Hepatocyte (in vitro differentiated cells): ENCODE measurements around the gene MAP4.

Source experiments
- EZH2 ChIP-seq: fragments of 200-600 bp; sonication (generic); IDR thresholded peaks from 2 replicates; pipeline ENCODE4 v1.6.1; 2016; ENCODE audit warnings: antibody characterized with exemption, mild to moderate bottlenecking, borderline replicate concordance
- EZH2phosphoT487 ChIP-seq: fragments of 200-600 bp; sonication (generic); IDR thresholded peaks from one replicate; pipeline ENCODE4 v1.6.1; 2018; ENCODE audit warnings: antibody characterized with exemption, mild to moderate bottlenecking, low read depth, moderate library complexity; ENCODE audit not compliant: unreplicated experiment, severe bottlenecking
- TF ChIP-seq, protein P1 (sequence below): fragments of 200-600 bp; sonication (generic); IDR thresholded peaks from 2 replicates; pipeline ENCODE4 v1.5.1; 2016; ENCODE audit warnings: antibody characterized with exemption, mild to moderate bottlenecking; ENCODE audit not compliant: poor library complexity

GRCh38 chr3:47838503-47838902, 177.7 kb downstream of the MAP4 start:
- TF ChIP-seq, protein P1, sequence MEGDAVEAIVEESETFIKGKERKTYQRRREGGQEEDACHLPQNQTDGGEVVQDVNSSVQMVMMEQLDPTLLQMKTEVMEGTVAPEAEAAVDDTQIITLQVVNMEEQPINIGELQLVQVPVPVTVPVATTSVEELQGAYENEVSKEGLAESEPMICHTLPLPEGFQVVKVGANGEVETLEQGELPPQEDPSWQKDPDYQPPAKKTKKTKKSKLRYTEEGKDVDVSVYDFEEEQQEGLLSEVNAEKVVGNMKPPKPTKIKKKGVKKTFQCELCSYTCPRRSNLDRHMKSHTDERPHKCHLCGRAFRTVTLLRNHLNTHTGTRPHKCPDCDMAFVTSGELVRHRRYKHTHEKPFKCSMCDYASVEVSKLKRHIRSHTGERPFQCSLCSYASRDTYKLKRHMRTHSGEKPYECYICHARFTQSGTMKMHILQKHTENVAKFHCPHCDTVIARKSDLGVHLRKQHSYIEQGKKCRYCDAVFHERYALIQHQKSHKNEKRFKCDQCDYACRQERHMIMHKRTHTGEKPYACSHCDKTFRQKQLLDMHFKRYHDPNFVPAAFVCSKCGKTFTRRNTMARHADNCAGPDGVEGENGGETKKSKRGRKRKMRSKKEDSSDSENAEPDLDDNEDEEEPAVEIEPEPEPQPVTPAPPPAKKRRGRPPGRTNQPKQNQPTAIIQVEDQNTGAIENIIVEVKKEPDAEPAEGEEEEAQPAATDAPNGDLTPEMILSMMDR: no peak
- TF ChIP-seq EZH2 (no peak), EZH2phosphoT487 (no peak)
